ENCODE results near the gene WWTR1.

- TF ChIP-seq POLR2AphosphoS5 (IDR thresholded peaks at IDR 0.05; ENCODE audit: low read depth, low read length) (no peak), TAF1 (IDR thresholded peaks at IDR 0.05; ENCODE audit: borderline replicate concordance, insufficient read depth, low read length) (no peak), SIN3A (IDR thresholded peaks at IDR 0.05; ENCODE audit: borderline replicate concordance, insufficient read depth, low read length) (no peak), REST (IDR thresholded peaks at IDR 0.05; ENCODE audit: insufficient read depth in 1 of 2, low read depth in 2 of 2, low read length in 2 of 2) (no peak), FOXP2 (optimal IDR thresholded peaks at IDR 0.05; ENCODE audit: borderline replicate concordance, extremely low read depth, extremely low read length, insufficient read depth) (no peak)
Measured at GRCh38 chr3:149554826-149555225, 103.0 kb downstream of the WWTR1 start.

Data from PFSK-1 (cell line).